Measurements from ENCODE around the gene PDE4C.

GRCh38 chr19:18197306-18197705 lies 28.9 kb downstream of the PDE4C start:
- TF ChIP-seq POLR2AphosphoS5 (IDR thresholded peaks at IDR 0.05) (no peak), CTCF (IDR thresholded peaks at IDR 0.05) (no peak)

Data from prostate gland (tissue), 2 donors.